HG02852 (cell line): ENCODE measurements around the gene FOXO3B.
"Not testable (repeated sequence)": the region's sequence is repeated elsewhere in the genome, so short reads cannot be mapped to it uniquely, and the experiment has no call there.

Experiments
- ATAC-seq: cut with Tn5 transposase; IDR thresholded peaks from one replicate; pipeline ENCODE4 v1.9.1; 2021; ENCODE audit warnings: mild to moderate bottlenecking, moderate library complexity; ENCODE audit not compliant: unreplicated experiment

The FOXO3B gene

GRCh38 chr17:18661924-18662624 is 20.0 kb downstream of the FOXO3B start:
- not testable (repeated sequence) for ATAC-seq

GRCh38 chr17:18650094-18650493 is 32.0 kb downstream of the FOXO3B start:
- ATAC-seq, result not testable (repeated sequence)

- not testable (repeated sequence) for ATAC-seq
Observed at GRCh38 chr17:18644291-18644690, 37.8 kb downstream of the FOXO3B start, which contains the start of gene TBC1D28. TBC1D28 (minus strand) TSS chr17:18644391; CDS start chr17:18641352, 3,039 bp downstream.

GRCh38 chr17:18643124-18643523 is 39.0 kb downstream of the FOXO3B start:
- not testable (repeated sequence) for ATAC-seq

- ATAC-seq, result not testable (repeated sequence)
Observed at GRCh38 chr17:18638357-18638756, 43.8 kb downstream of the FOXO3B start.

- ATAC-seq, result not testable (repeated sequence)
Observed at GRCh38 chr17:18636237-18636636, 45.9 kb downstream of the FOXO3B start.

- not testable (repeated sequence) for ATAC-seq
Observed at GRCh38 chr17:18635773-18636172, 46.3 kb downstream of the FOXO3B start.

GRCh38 chr17:18634550-18635263 is 47.4 kb downstream of the FOXO3B start:
- ATAC-seq, result not testable (repeated sequence)
